Endothelial cell of umbilical vein (primary cell): Measurements from ENCODE around the gene FXR1. TPM values are rescaled to one million over a fixed set of nuclear protein-coding genes. Genes with fewer than 3 reads are reported as not detected.

Source experiments
- BruUV-seq: library from RNA; stranded (reverse); fragments of 400-500 nt; replicated peaks from 2 replicates; lab custom pipeline; 2021; lab: Mats Ljungman, UMichigan
- CTCF ChIA-PET: fragments of 300-600, 350-600 bp; sonication (Branson Sonifier 250); formaldehyde crosslinking; loops from one replicate; lab custom pipeline; 2021; ENCODE audit warnings: antibody characterized with exemption, inconsistent platforms; lab: Charles Lee
- POLR2A ChIA-PET: fragments of 300-600, 350-600 bp; sonication (Branson Sonifier 250); formaldehyde crosslinking; loops from one replicate; lab custom pipeline; 2021; ENCODE audit warnings: antibody characterized with exemption, inconsistent platforms; lab: Charles Lee
- DNase-seq: peaks from one replicate; pipeline ENCODE4 v3.0.0-alpha.2; 2011; ENCODE audit warnings: low read depth, low spot score
- FAIRE-seq: peaks from 2 replicates; lab custom pipeline; 2011; peaks lifted over from hg19 to GRCh38; lab: Jason Lieb, UNC
- H2AFZ ChIP-seq: 2 replicates; pipeline ENCODE4 v1.6.0; 2012; ENCODE audit warnings: low read depth, low read length, control low read depth, inconsistent platforms
- H3K27ac ChIP-seq: 2 replicates; pipeline ENCODE4 v1.5.1; 2011; ENCODE audit warnings: low read depth, mild to moderate bottlenecking, control low read depth, low read length, moderate library complexity; ENCODE audit not compliant: insufficient read depth
- H3K27me3 ChIP-seq, 2 experiments: 2 replicates each; pipeline versions ENCODE4 v1.6.0 to v1.6.1; 2011; ENCODE audit warnings: low read length in 2 of 2, mixed read lengths in 1 of 2; ENCODE audit not compliant: control insufficient read depth in 2 of 2, insufficient read depth in 2 of 2
- H3K36me3 ChIP-seq, 2 experiments: 2 replicates in 1 of 2; 3 replicates in 1 of 2; pipeline ENCODE4 v1.5.1; 2011; ENCODE audit warnings: low read length in 2 of 2, mild to moderate bottlenecking in 1 of 2, moderate library complexity in 1 of 2; ENCODE audit not compliant: control insufficient read depth in 2 of 2, insufficient read depth in 2 of 2; ENCODE audit errors: extremely low read depth in 1 of 2
- H3K4me1 ChIP-seq: 3 replicates; pipeline ENCODE4 v1.5.1; 2011; ENCODE audit warnings: mild to moderate bottlenecking, low read length; ENCODE audit not compliant: control insufficient read depth, insufficient read depth; ENCODE audit errors: extremely low read depth
- H3K4me2 ChIP-seq: 2 replicates; pipeline ENCODE4 v1.6.1; 2011; ENCODE audit warnings: low read length, control low read depth, mixed read lengths; ENCODE audit not compliant: insufficient read depth
- H3K4me3 ChIP-seq, 3 experiments: fragments of 200-600 bp in 1 of 3; sonication (generic), shearing (Covaris generic) in 1 of 3; replicated peaks in 1 of 3; 2 replicates each; pipeline ENCODE4 v1.5.1; 2011 to 2016; ENCODE audit warnings: control low read depth in 3 of 3, low read length in 3 of 3, mild to moderate bottlenecking in 2 of 3, inconsistent platforms in 1 of 3, low read depth in 1 of 3, moderate library complexity in 1 of 3; ENCODE audit not compliant: insufficient read depth in 1 of 3
- H3K79me2 ChIP-seq: 2 replicates; pipeline ENCODE4 v1.6.0; 2012; ENCODE audit warnings: low read length, inconsistent platforms; ENCODE audit not compliant: control insufficient read depth, insufficient read depth
- H3K9ac ChIP-seq: replicated peaks from 2 replicates; pipeline ENCODE3; 2011; ENCODE audit warnings: low read length, control low read depth; ENCODE audit not compliant: insufficient read depth; ENCODE audit errors: extremely low read depth
- H3K9me1 ChIP-seq: replicated peaks from 3 replicates; pipeline ENCODE4 v1.6.0; 2011; ENCODE audit warnings: mild to moderate bottlenecking, low read length; ENCODE audit not compliant: control insufficient read depth, insufficient read depth; ENCODE audit errors: extremely low read depth
- H3K9me3 ChIP-seq: replicated peaks from 2 replicates; pipeline ENCODE4 v1.5.1; 2012; ENCODE audit warnings: low read length, inconsistent platforms; ENCODE audit not compliant: control insufficient read depth, insufficient read depth
- H4K20me1 ChIP-seq: replicated peaks from 2 replicates; pipeline ENCODE3; 2011; ENCODE audit warnings: mild to moderate bottlenecking, low read length; ENCODE audit not compliant: control insufficient read depth, insufficient read depth; ENCODE audit errors: extremely low read depth
- EZH2 ChIP-seq: IDR thresholded peaks from 2 replicates; pipeline ENCODE4 v1.6.1; 2012; ENCODE audit warnings: borderline replicate concordance, low read depth, mild to moderate bottlenecking, moderate library complexity, low read length, inconsistent platforms; ENCODE audit not compliant: severe bottlenecking
- FOS ChIP-seq: IDR thresholded peaks from 2 replicates; pipeline ENCODE4 v1.6.1; 2011; ENCODE audit warnings: mild to moderate bottlenecking, low read length, moderate library complexity, borderline replicate concordance; ENCODE audit not compliant: insufficient read depth
- GATA2 ChIP-seq: IDR thresholded peaks from 2 replicates; pipeline ENCODE4 v1.7.0; 2011; ENCODE audit warnings: low read depth, mild to moderate bottlenecking, moderate library complexity, mixed read lengths, low read length; ENCODE audit not compliant: insufficient read length, insufficient read depth
- MYC ChIP-seq: IDR thresholded peaks from one replicate; pipeline ENCODE4 v1.6.1; 2011; ENCODE audit warnings: mild to moderate bottlenecking, low read depth, low read length
- POLR2A ChIP-seq: IDR thresholded peaks from 2 replicates; pipeline ENCODE4 v1.6.1; 2012; ENCODE audit warnings: low read depth, mild to moderate bottlenecking, control low read depth, low read length
- POLR2AphosphoS5 ChIP-seq: IDR thresholded peaks from 2 replicates; pipeline ENCODE4 v1.6.1; 2012; ENCODE audit warnings: low read depth, mild to moderate bottlenecking, control low read depth, low read length, moderate library complexity; ENCODE audit not compliant: insufficient read depth
- dilution Hi-C: fragments of 300-500 bp; cut with MboI; formaldehyde crosslinking; loops from one replicate; pipeline ENCODE4 v1.15.0; 2019; ENCODE audit warnings: low sequenced_read_pairs; ENCODE audit not compliant: extremely low pct_ligation_motif_present
- intact Hi-C: fragments of 100-400 bp; cut with micrococcal nuclease; formaldehyde crosslinking; loops from one replicate; pipeline ENCODE4 v1.10.0; 2022
- polyA plus RNA-seq, 4 experiments: library from polyadenylated mRNA; depleted of rRNA in 3 of 4; stranded (reverse) in 3 of 4; unstranded in 1 of 4; fragments of >200 nt; gene quantifications; 2 replicates each; pipeline versions ENCODE4 v1.2.1 to v1.2.3, GENCODE V29; 2011 to 2012; ENCODE audit warnings: missing spikeins in 1 of 4
- total RNA-seq: library from RNA; stranded (reverse); gene quantifications from 2 replicates; pipeline ENCODE4 v1.2.3, GENCODE V29; 2021
- TF ChIP-seq, protein P1 (sequence below), 2 donors: IDR thresholded peaks; 1 replicate in 1 of 2; 2 replicates in 1 of 2; pipeline ENCODE4 v1.5.1; 2011; ENCODE audit warnings: low read length in 2 of 2, mild to moderate bottlenecking in 2 of 2, moderate library complexity in 2 of 2, control low read depth in 1 of 2, inconsistent platforms in 1 of 2, low read depth in 1 of 2; ENCODE audit not compliant: insufficient read depth in 1 of 2; ENCODE audit errors: extremely low read depth in 1 of 2

FXR1 gene
- total and polyA plus RNA-seq, 2 donors (not counting 3 experiments of a cell fraction or from before 2014, with no cell fraction given), result 87.3 to 186 TPM

DNA sequence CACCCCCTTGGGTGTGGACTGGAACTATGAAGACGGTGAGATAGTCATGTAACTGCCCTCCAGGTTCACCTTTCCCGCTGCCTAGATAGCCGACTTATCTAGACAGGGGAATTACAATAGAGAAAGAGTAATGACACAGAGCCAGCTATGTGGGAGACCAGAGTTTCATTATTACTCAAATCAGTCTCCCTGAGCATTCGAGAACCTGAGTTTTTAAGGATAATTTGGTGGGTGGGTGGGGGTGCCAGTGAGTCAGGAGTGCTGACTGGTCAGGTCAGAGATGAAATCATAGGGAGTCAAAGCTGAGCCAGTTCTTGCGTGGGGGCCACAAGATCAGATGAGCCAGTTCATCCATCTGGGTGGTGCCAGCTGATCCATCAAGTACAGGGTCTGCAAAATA is 96.8 kb downstream of the FXR1 start:
- POLR2A ChIA-PET, result no interaction called here
- no TSS peak for BruUV-seq
- H4K20me1 ChIP-seq, result no peaks in the 10 kb centered on the region
- no peak for DNase-seq
- H3K4me3 ChIP-seq, result no peak overlapping the region
- H3K4me2 ChIP-seq, result no peak overlapping the region
- intact Hi-C loops, result no loop called here
- H3K27me3 ChIP-seq, result no peaks in the 10 kb centered on the region
- H3K27ac ChIP-seq, result no peak overlapping the region
- H3K9ac ChIP-seq, result no peak overlapping the region
- H3K36me3 ChIP-seq, result no peaks in the 10 kb centered on the region
- no peaks in the 10 kb centered on the region for H3K79me2 ChIP-seq
- H2AFZ ChIP-seq, result no peak overlapping the region
- H3K9me3 ChIP-seq, result no peaks in the 10 kb centered on the region
- dilution Hi-C loops, result no loop called here
- CTCF ChIA-PET, result no interaction called here
- no peak for TF ChIP-seq EZH2
- TF ChIP-seq GATA2, result no peak
- TF ChIP-seq, protein P1, sequence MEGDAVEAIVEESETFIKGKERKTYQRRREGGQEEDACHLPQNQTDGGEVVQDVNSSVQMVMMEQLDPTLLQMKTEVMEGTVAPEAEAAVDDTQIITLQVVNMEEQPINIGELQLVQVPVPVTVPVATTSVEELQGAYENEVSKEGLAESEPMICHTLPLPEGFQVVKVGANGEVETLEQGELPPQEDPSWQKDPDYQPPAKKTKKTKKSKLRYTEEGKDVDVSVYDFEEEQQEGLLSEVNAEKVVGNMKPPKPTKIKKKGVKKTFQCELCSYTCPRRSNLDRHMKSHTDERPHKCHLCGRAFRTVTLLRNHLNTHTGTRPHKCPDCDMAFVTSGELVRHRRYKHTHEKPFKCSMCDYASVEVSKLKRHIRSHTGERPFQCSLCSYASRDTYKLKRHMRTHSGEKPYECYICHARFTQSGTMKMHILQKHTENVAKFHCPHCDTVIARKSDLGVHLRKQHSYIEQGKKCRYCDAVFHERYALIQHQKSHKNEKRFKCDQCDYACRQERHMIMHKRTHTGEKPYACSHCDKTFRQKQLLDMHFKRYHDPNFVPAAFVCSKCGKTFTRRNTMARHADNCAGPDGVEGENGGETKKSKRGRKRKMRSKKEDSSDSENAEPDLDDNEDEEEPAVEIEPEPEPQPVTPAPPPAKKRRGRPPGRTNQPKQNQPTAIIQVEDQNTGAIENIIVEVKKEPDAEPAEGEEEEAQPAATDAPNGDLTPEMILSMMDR (IDR thresholded peaks at IDR 0.05; ENCODE audit: extremely low read depth in 1 of 2, insufficient read depth in 1 of 2, low read depth in 1 of 2, low read length in 2 of 2), result no peak
- TF ChIP-seq FOS, result no peak
- no peak for TF ChIP-seq MYC
- no peak for TF ChIP-seq POLR2A
- no peak for TF ChIP-seq POLR2AphosphoS5
- FAIRE-seq, result no peak
- no peaks in the 10 kb centered on the region for H3K4me1 ChIP-seq
- H3K9me1 ChIP-seq, result peaks cover 2% of the 10 kb centered on the region
